HepG2 (cell line): Measurements from ENCODE around the gene LPIN3. TPM values are rescaled to one million over a fixed set of nuclear protein-coding genes. Genes with fewer than 3 reads are reported as not detected.
A peak's percentile ranks its signal among the peaks of the same experiment; 100 is the strongest.

ENCODE experiments used
- CREB1 ChIP-seq, 2 experiments: fragments of 450-650 bp in 1 of 2; IDR thresholded peaks; 2 replicates each; pipeline ENCODE4 v1.6.1; 2016 to 2017; ENCODE audit warnings: control low read depth in 1 of 2, mild to moderate bottlenecking in 1 of 2, missing compliant biosample characterization in 1 of 2, missing genetic modification characterization in 1 of 2
- KDM2A ChIP-seq: sonication (generic); formaldehyde crosslinking; IDR thresholded peaks from 2 replicates; pipeline ENCODE4 v1.4.0; 2020; ENCODE audit warnings: low read depth, missing genetic modification reagents, borderline replicate concordance
- KDM3A ChIP-seq: IDR thresholded peaks from 2 replicates; pipeline ENCODE4 v1.6.1; 2018; ENCODE audit warnings: low read depth, missing compliant biosample characterization
- NCOA2 ChIP-seq: sonication (generic); formaldehyde crosslinking; IDR thresholded peaks from 2 replicates; pipeline ENCODE4 v1.8.0; 2022; ENCODE audit warnings: inconsistent platforms
- NR2C2 ChIP-seq: sonication (generic); formaldehyde crosslinking; IDR thresholded peaks from 2 replicates; pipeline ENCODE4 v1.4.0; 2020; ENCODE audit warnings: missing genetic modification reagents, mild to moderate bottlenecking, moderate library complexity, borderline replicate concordance
- PPARG ChIP-seq: conservative IDR thresholded peaks from 2 replicates; pipeline ENCODE4 v1.6.1; 2016; ENCODE audit warnings: missing biosample characterization, missing genetic modification reagents
- PTBP1 ChIP-seq: fragments of 200-400 bp; formaldehyde crosslinking; IDR thresholded peaks from 2 replicates; pipeline ENCODE4 v1.6.1; 2018; ENCODE audit warnings: low read length, low read depth; ENCODE audit not compliant: poor library complexity, severe bottlenecking
- SAP130 ChIP-seq: IDR thresholded peaks from 2 replicates; pipeline ENCODE4 v1.6.1; 2016; ENCODE audit warnings: low read depth
- SP1 ChIP-seq, 2 experiments: fragments of 450-650 bp in 1 of 2; sonication (generic) in 1 of 2; formaldehyde crosslinking in 1 of 2; IDR thresholded peaks; 2 replicates each; pipeline versions ENCODE4 v1.4.0 to v1.6.1; 2016 to 2020; ENCODE audit warnings: missing genetic modification reagents in 1 of 2
- SP5 ChIP-seq: IDR thresholded peaks from 2 replicates; pipeline ENCODE4 v1.6.1; 2016; ENCODE audit warnings: low read depth, borderline replicate concordance
- ZBTB20 ChIP-seq: sonication (generic); formaldehyde crosslinking; IDR thresholded peaks from 2 replicates; pipeline ENCODE4 v1.8.1; 2023; ENCODE audit warnings: missing genetic modification reagents, low read depth, mild to moderate bottlenecking, borderline replicate concordance
- ZFY ChIP-seq: sonication (generic); formaldehyde crosslinking; IDR thresholded peaks from 2 replicates; pipeline ENCODE4 v1.4.0; 2020; ENCODE audit warnings: missing genetic modification reagents
- ZNF761 ChIP-seq: sonication (generic); formaldehyde crosslinking; conservative IDR thresholded peaks from 2 replicates; pipeline ENCODE4 v1.4.0; 2020; ENCODE audit warnings: mild to moderate bottlenecking, missing genetic modification reagents
- ZSCAN12 ChIP-seq: sonication (generic); formaldehyde crosslinking; IDR thresholded peaks from 2 replicates; pipeline ENCODE4 v1.9.0; 2021; ENCODE audit warnings: mild to moderate bottlenecking, missing genetic modification reagents
- ZSCAN20 ChIP-seq: sonication (generic); formaldehyde crosslinking; IDR thresholded peaks from 2 replicates; pipeline ENCODE4 v1.4.0; 2020; ENCODE audit warnings: missing genetic modification reagents, mild to moderate bottlenecking, borderline replicate concordance
- polyA plus RNA-seq, 8 experiments: library from polyadenylated mRNA; depleted of rRNA in 3 of 8; stranded (reverse) in 7 of 8; unstranded in 1 of 8; fragments of >200 nt; fragmentation: Illumina TruSeq in 4 of 8; extraction: Trizol in 4 of 8; gene quantifications; 2 replicates each; pipeline versions ENCODE4 v1.2.1 to v1.2.3, GENCODE V29; 2011 to 2016; ENCODE audit warnings: low read depth in 4 of 8, missing spikeins in 1 of 8, mixed read lengths in 1 of 8; ENCODE audit not compliant: insufficient read depth in 1 of 8
- total RNA-seq, 5 experiments: library from RNA; depleted of rRNA; stranded (reverse); fragments of >200 nt; fragmentation: Illumina TruSeq; extraction: Trizol; gene quantifications; 2 replicates each; pipeline ENCODE4 v1.2.3, GENCODE V29; 2016; ENCODE audit warnings: low read depth in 1 of 5
- TF ChIP-seq, protein P1 (sequence below): sonication (generic); formaldehyde crosslinking; IDR thresholded peaks from 2 replicates; pipeline ENCODE4 v1.8.0; 2022; ENCODE audit warnings: low read depth, missing genetic modification reagents
- TF ChIP-seq, protein P2 (sequence below): sonication (generic); formaldehyde crosslinking; IDR thresholded peaks from 2 replicates; pipeline ENCODE4 v1.4.0; 2020; ENCODE audit warnings: missing genetic modification reagents, borderline replicate concordance
- TF ChIP-seq, protein P3 (sequence below): IDR thresholded peaks from 2 replicates; pipeline ENCODE4 v1.6.1; 2016; ENCODE audit warnings: control low read depth
- TF ChIP-seq, protein P4 (sequence below): sonication (generic); formaldehyde crosslinking; IDR thresholded peaks from 2 replicates; pipeline ENCODE4 v1.4.0; 2020; ENCODE audit warnings: mild to moderate bottlenecking, low read depth, missing genetic modification reagents

The LPIN3 gene
- total and polyA plus RNA-seq, 2 of the 13 experiments (the other 11 are each of a cell fraction or from before 2014, with no cell fraction given) = 14.2 to 28.6 TPM

DNA sequence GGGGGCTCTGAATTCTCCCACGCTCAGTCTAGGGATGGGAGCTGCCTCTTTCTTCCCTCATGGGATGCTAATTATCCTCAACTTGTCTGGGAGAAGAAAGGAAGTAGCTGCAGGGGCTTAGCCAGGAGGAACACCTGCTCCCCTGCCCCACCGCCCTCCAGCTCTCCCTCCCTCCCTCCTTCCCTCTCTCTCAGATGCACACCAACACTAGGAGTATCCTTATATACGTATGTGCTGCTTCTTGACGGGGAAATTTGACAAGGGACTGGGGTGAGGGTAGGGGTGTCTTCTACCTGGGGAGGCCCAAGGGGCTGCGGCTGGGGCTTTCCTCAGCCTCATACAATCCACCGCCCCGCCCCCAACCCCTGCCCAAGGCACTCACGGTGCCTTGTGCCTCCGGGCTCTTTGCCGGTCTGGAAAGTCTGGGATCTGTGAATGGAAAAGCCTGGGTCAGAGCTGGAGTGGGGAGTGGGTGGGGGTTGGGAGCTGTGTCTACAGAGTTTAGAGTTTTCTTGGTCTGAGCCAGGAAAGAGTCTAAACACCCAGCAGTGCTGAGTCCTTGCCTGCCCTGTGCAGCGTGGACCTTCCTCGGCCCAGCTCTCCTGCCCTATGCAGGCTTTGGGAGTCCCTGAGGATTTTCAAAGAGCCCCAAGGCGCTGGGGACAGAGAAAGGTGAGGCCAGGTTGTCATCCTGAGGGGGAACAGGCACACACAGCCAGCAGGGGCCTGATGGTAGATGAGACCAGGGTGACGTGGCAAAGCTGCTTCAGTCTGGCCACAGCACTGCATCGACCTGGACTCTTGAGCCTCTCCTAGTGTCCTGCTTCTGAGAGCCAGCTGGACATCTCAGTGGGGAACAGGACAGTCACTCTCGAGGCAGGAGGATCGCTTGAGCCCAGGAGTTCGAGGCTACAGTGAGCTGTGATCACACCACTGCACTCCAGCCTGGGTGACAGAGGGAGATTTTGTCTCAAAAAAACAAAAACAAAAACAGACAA is 55.3 kb downstream of the LPIN3 start (continued):
- no peak for TF ChIP-seq SP1 (IDR thresholded peaks at IDR 0.05)
- peak; percentile 31; the same call in 1 of the 2 replicates for TF ChIP-seq SP1 (CRISPR knock-in tag; IDR thresholded peaks at IDR 0.05)
- TF ChIP-seq SAP130 (CRISPR knock-in tag) = peak; percentile 59
- TF ChIP-seq, protein P1, sequence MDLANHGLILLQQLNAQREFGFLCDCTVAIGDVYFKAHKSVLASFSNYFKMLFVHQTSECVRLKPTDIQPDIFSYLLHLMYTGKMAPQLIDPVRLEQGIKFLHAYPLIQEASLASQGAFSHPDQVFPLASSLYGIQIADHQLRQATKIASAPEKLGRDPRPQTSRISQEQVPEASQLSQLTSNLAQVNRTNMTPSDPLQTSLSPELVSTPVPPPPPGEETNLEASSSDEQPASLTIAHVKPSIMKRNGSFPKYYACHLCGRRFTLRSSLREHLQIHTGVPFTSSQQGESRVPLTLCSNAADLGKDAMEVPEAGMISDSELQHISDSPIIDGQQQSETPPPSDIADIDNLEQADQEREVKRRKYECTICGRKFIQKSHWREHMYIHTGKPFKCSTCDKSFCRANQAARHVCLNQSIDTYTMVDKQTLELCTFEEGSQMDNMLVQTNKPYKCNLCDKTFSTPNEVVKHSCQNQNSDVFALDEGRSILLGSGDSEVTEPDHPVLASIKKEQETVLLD (CRISPR knock-in tag) = no peak
- TF ChIP-seq CREB1 (IDR thresholded peaks at IDR 0.05) = peak; percentile 84
- TF ChIP-seq CREB1 (CRISPR knock-in tag; IDR thresholded peaks at IDR 0.05) = no peak; the same call in 1 of the 2 replicates
- TF ChIP-seq NCOA2 = 0 out of 2 replicates have a peak, but pooled peaks have one; percentile 16
- TF ChIP-seq, protein P2, sequence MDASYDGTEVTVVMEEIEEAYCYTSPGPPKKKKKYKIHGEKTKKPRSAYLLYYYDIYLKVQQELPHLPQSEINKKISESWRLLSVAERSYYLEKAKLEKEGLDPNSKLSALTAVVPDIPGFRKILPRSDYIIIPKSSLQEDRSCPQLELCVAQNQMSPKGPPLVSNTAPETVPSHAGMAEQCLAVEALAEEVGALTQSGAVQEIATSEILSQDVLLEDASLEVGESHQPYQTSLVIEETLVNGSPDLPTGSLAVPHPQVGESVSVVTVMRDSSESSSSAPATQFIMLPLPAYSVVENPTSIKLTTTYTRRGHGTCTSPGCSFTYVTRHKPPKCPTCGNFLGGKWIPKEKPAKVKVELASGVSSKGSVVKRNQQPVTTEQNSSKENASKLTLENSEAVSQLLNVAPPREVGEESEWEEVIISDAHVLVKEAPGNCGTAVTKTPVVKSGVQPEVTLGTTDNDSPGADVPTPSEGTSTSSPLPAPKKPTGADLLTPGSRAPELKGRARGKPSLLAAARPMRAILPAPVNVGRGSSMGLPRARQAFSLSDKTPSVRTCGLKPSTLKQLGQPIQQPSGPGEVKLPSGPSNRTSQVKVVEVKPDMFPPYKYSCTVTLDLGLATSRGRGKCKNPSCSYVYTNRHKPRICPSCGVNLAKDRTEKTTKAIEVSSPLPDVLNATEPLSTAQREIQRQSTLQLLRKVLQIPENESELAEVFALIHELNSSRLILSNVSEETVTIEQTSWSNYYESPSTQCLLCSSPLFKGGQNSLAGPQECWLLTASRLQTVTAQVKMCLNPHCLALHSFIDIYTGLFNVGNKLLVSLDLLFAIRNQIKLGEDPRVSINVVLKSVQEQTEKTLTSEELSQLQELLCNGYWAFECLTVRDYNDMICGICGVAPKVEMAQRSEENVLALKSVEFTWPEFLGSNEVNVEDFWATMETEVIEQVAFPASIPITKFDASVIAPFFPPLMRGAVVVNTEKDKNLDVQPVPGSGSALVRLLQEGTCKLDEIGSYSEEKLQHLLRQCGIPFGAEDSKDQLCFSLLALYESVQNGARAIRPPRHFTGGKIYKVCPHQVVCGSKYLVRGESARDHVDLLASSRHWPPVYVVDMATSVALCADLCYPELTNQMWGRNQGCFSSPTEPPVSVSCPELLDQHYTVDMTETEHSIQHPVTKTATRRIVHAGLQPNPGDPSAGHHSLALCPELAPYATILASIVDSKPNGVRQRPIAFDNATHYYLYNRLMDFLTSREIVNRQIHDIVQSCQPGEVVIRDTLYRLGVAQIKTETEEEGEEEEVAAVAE (CRISPR knock-in tag) = no peak
- TF ChIP-seq KDM3A = peak; percentile 85; the same call in 1 of the 2 replicates
- no peak for TF ChIP-seq PPARG
- TF ChIP-seq ZNF761 (CRISPR knock-in tag) = no peak
- no peak for TF ChIP-seq ZSCAN20 (CRISPR knock-in tag)
- no peak for TF ChIP-seq PTBP1
- TF ChIP-seq ZBTB20 = peak; percentile 85; the same call in 1 of the 2 replicates
- no peak for TF ChIP-seq NR2C2 (CRISPR knock-in tag)
- TF ChIP-seq, protein P3, sequence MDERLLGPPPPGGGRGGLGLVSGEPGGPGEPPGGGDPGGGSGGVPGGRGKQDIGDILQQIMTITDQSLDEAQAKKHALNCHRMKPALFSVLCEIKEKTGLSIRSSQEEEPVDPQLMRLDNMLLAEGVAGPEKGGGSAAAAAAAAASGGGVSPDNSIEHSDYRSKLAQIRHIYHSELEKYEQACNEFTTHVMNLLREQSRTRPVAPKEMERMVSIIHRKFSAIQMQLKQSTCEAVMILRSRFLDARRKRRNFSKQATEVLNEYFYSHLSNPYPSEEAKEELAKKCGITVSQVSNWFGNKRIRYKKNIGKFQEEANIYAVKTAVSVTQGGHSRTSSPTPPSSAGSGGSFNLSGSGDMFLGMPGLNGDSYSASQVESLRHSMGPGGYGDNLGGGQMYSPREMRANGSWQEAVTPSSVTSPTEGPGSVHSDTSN (CRISPR knock-in tag) = 0 out of 2 replicates have a peak, but pooled peaks have one; percentile 36
- TF ChIP-seq KDM2A (CRISPR knock-in tag) = peak; percentile 51; the same call in 1 of the 2 replicates
- no peak for TF ChIP-seq SP5
- no peak for TF ChIP-seq ZSCAN12
- TF ChIP-seq ZFY (CRISPR knock-in tag) = peak; percentile 60; the same call in 1 of the 2 replicates
- TF ChIP-seq, protein P4, sequence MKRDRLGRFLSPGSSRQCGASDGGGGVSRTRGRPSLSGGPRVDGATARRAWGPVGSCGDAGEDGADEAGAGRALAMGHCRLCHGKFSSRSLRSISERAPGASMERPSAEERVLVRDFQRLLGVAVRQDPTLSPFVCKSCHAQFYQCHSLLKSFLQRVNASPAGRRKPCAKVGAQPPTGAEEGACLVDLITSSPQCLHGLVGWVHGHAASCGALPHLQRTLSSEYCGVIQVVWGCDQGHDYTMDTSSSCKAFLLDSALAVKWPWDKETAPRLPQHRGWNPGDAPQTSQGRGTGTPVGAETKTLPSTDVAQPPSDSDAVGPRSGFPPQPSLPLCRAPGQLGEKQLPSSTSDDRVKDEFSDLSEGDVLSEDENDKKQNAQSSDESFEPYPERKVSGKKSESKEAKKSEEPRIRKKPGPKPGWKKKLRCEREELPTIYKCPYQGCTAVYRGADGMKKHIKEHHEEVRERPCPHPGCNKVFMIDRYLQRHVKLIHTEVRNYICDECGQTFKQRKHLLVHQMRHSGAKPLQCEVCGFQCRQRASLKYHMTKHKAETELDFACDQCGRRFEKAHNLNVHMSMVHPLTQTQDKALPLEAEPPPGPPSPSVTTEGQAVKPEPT (CRISPR knock-in tag) = 0 out of 2 replicates have a peak, but pooled peaks have one; percentile 45
